ENCODE measurements around the gene APLNR.

DNA sequence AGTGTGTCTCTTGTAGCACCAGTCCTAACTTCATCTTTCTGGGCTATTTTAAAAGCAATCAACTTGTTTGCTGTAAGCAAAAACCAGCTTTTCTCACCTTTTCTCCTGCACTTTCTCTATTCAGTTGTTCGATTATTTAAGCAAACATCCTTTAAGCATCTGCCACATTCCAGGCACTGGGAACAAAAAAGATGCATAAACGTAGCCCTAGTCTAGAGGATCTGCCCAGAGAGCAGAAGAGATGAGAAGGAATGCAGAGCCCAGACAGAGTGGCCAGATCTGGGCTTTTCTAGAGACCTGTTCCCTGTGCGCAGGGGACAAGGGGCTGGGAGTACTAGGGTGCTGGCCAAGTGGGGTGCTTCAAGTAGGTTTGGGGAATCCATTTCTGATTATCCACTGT is 8.4 kb downstream of the APLNR start:
- TF ChIP-seq, protein P1, sequence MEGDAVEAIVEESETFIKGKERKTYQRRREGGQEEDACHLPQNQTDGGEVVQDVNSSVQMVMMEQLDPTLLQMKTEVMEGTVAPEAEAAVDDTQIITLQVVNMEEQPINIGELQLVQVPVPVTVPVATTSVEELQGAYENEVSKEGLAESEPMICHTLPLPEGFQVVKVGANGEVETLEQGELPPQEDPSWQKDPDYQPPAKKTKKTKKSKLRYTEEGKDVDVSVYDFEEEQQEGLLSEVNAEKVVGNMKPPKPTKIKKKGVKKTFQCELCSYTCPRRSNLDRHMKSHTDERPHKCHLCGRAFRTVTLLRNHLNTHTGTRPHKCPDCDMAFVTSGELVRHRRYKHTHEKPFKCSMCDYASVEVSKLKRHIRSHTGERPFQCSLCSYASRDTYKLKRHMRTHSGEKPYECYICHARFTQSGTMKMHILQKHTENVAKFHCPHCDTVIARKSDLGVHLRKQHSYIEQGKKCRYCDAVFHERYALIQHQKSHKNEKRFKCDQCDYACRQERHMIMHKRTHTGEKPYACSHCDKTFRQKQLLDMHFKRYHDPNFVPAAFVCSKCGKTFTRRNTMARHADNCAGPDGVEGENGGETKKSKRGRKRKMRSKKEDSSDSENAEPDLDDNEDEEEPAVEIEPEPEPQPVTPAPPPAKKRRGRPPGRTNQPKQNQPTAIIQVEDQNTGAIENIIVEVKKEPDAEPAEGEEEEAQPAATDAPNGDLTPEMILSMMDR (IDR thresholded peaks at IDR 0.05; ENCODE audit: low read length), result no peak
- no peak for TF ChIP-seq EZH2 (IDR thresholded peaks at IDR 0.05; ENCODE audit: borderline replicate concordance, low read length)
